Measurements from ENCODE around the gene NPL. TPM values are rescaled to one million over a fixed set of nuclear protein-coding genes. Genes with fewer than 3 reads are reported as not detected.

The NPL gene
- total RNA-seq, 1 experiment from 2014 or later, result 2.4 TPM

GRCh38 chr1:182784556-182785171 is 4.9 kb upstream of the NPL start:
- H2BK120ac ChIP-seq (ENCODE audit: low read depth, low read length, poor library complexity, severe bottlenecking), result no peak overlapping the region
- no peak for DNase-seq

More at GRCh38 chr1:182784556-182785171, 4.9 kb upstream of the NPL start:
- Histone ChIP-seq H2BK15ac (ENCODE audit: low read depth, low read length) (no peak overlapping the region), H3K14ac (ENCODE audit: insufficient read depth, low read length) (no peak overlapping the region), H3K18ac (ENCODE audit: insufficient read length, low read depth, low read length) (no peak overlapping the region), H3K4me1 (ENCODE audit: insufficient read depth, low read length) (peaks cover 3% of the 10 kb centered on the region; the same call in 1 of the 2 replicates), H3K9me3 (ENCODE audit: control insufficient read depth, low read depth, low read length) (no peaks in the 10 kb centered on the region), H2AFZ (ENCODE audit: low read length) (no peak overlapping the region), H4K91ac (ENCODE audit: insufficient read length, low read depth, low read length) (no peak overlapping the region), H3K79me1 (ENCODE audit: insufficient read depth, low read depth, low read length, poor library complexity, severe bottlenecking) (no peaks in the 10 kb centered on the region), H3K27ac (ENCODE audit: insufficient read length, low read depth, low read length) (no peak overlapping the region), H2BK5ac (ENCODE audit: insufficient read length, low read length) (no peak overlapping the region), H2BK20ac (ENCODE audit: low read depth, low read length, poor library complexity, severe bottlenecking) (no peak overlapping the region), H3T11ph (ENCODE audit: low read length) (no peak overlapping the region), H3K27me3 (ENCODE audit: insufficient read depth, low read length) (peaks cover 13% of the 10 kb centered on the region; the same call in 1 of the 2 replicates), H3K9ac (ENCODE audit: extremely low read depth, insufficient read length, low read length) (no peak overlapping the region), H4K8ac (replicated peaks; ENCODE audit: insufficient read length, low read depth, low read length) (no peak overlapping the region), H3K56ac (ENCODE audit: insufficient read length, low read depth, low read length) (no peak overlapping the region), H4K5ac (ENCODE audit: insufficient read length, low read depth, low read length) (no peak overlapping the region), H3K23me2 (ENCODE audit: insufficient read length, low read depth, low read length, poor library complexity, severe bottlenecking) (peaks cover 6% of the 10 kb centered on the region), H3K23ac (ENCODE audit: insufficient read length, low read depth, low read length) (no peak overlapping the region), H4K20me1 (ENCODE audit: control insufficient read depth, insufficient read depth, insufficient read length) (no peaks in the 10 kb centered on the region), H3K79me2 (ENCODE audit: insufficient read depth, low read length) (no peaks in the 10 kb centered on the region), H2BK12ac (ENCODE audit: insufficient read length, low read depth, low read length) (no peak overlapping the region), H3K4me2 (ENCODE audit: insufficient read depth, insufficient read length, low read length) (no peak overlapping the region), H2AK5ac (ENCODE audit: insufficient read length, low read length) (no peak overlapping the region), H3K4ac (ENCODE audit: low read depth, low read length) (no peak overlapping the region)
- Mint-ChIP-seq H3K36me3 (ENCODE audit: insufficient read depth in 1 of 3, low read depth in 3 of 3) (no peaks in the 10 kb centered on the region), H3K9me3 (no peaks in the 10 kb centered on the region), H3K27ac (no peak overlapping the region), H3K4me3 (no peak overlapping the region), H3K27me3 (ENCODE audit: low read depth) (peaks cover 31% of the 10 kb centered on the region), H3K4me1 (peaks cover 16 to 25% of the 10 kb centered on the region in 2 experiments)
- peak; percentile 78 for TF ChIP-seq CTCF (conservative IDR thresholded peaks at IDR 0.05)
- WGBS (ENCODE audit: extremely low coverage, insufficient read length, low lambda C conversion rate), result no CpG with 5 or more reads among the region's 4 CpGs
